ENCODE measurements around the gene STK10. TPM values are rescaled to one million over a fixed set of nuclear protein-coding genes. Genes with fewer than 3 reads are reported as not detected.

STK10 gene
- total RNA-seq, 1 experiment from 2014 or later, result 24.9 TPM

DNA sequence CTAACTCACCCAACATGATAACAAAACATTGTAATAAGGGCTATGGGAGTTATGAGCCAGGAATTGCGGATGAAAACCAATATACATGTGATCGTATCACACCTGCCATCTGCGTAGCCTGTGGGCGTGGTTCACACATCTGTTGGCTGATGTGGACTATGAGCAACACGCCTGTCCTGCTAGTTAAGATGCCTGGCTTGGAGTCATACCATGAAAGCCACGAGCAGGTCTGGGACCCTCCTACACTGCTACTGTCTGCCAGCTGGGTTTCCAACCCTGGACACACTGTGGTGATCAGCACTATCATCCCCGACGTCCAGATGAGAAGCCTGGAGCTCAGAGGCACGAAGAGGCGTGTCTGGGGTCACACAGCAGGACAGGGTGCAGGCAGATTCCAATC lies 40.2 kb downstream of the STK10 start:
- Histone ChIP-seq H3K9ac (ENCODE audit: low read length) (no peak overlapping the region), H3K9me2 (replicated peaks; ENCODE audit: insufficient read depth, low read length) (no peaks in the 10 kb centered on the region), H3K36me3 (ENCODE audit: insufficient read depth, low read length) (no peaks in the 10 kb centered on the region), H3K27ac (ENCODE audit: low read length) (no peak overlapping the region), H3K4me3 (ENCODE audit: low read length) (no peak overlapping the region), H2AFZ (ENCODE audit: low read length) (no peak overlapping the region), H3K27me3 (ENCODE audit: low read length) (no peaks in the 10 kb centered on the region), H3K4me2 (ENCODE audit: low read depth, low read length, poor library complexity, severe bottlenecking) (no peak overlapping the region), H4K20me1 (ENCODE audit: insufficient read depth, low read depth, low read length) (peaks cover 7% of the 10 kb centered on the region; the same call in 1 of the 2 replicates), H3K4me1 (ENCODE audit: low read length) (peaks cover 11% of the 10 kb centered on the region), H3K9me3 (ENCODE audit: low read length) (no peaks in the 10 kb centered on the region), H3K79me2 (ENCODE audit: low read length) (peaks cover 69% of the 10 kb centered on the region)
- no peak for DNase-seq

GRCh38 chr5:172146748-172147092 lies 41.3 kb downstream of the STK10 start:
- peaks cover 73% of the 10 kb centered on the region for H3K79me2 ChIP-seq (ENCODE audit: low read length)

DNA sequence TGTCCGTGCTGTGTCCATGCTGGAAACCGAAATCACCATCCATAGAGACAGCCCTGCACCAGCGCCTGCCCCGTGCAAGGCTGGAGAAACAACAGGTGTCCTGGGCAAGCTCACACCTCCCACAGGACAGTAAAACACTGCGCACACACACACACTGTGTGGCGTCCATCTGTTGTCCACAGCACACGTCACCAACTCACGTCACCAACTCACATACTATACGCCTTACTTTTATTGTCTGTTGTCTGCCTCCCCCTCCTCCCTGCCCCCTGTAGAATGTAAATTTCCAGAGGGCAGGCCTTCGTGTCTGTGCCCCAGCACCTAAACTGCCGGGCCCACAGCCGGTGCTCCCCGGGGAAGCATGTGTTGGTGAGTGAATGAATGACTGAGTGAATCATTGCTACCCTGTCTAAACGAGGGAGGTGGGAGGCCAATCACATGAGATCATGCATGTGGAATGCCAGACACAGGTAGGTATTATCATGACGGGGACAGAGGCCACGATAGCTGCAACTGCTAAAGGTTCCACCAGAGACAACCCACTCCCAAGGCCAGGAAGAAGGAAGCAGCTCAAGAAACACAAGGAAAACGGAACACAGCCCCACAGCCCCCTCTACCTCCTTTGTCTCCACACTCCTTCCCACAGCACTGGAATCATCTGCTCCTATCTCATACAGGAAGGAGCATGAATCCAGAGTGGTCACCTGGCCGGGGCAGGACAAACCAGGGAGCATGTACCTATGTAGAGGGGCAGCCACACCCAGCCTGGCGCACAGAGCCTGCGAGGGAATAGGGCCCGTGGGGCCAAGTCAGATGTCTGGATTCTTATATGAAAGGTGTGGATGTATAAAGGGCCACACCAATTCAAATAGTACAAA lies 41.9 kb downstream of the STK10 start:
- H3K9ac ChIP-seq (ENCODE audit: low read length), result no peak overlapping the region
- H3K79me2 ChIP-seq (ENCODE audit: low read length), result peaks cover 77% of the 10 kb centered on the region

More at GRCh38 chr5:172146748-172147092, 41.3 kb downstream of the STK10 start:
- Histone ChIP-seq H3K36me3 (ENCODE audit: insufficient read depth, low read length) (no peaks in the 10 kb centered on the region), H2AFZ (ENCODE audit: low read length) (no peak overlapping the region), H3K9me3 (ENCODE audit: low read length) (no peaks in the 10 kb centered on the region), H4K20me1 (ENCODE audit: insufficient read depth, low read depth, low read length) (peaks cover 7% of the 10 kb centered on the region; the same call in 1 of the 2 replicates), H3K4me1 (ENCODE audit: low read length) (peaks cover 11% of the 10 kb centered on the region), H3K27me3 (ENCODE audit: low read length) (no peaks in the 10 kb centered on the region), H3K9me2 (replicated peaks; ENCODE audit: insufficient read depth, low read length) (no peaks in the 10 kb centered on the region), H3K4me2 (ENCODE audit: low read depth, low read length, poor library complexity, severe bottlenecking) (no peak overlapping the region), H3K4me3 (ENCODE audit: low read length) (no peak overlapping the region), H3K27ac (ENCODE audit: low read length) (no peak overlapping the region), H3K9ac (ENCODE audit: low read length) (no peak overlapping the region)
- no peak for DNase-seq

GRCh38 chr5:172144931-172145869 lies 42.8 kb downstream of the STK10 start:
- no peaks in the 10 kb centered on the region for H3K36me3 ChIP-seq (ENCODE audit: insufficient read depth, low read length)

More for the DNA sequence above, 41.9 kb downstream of the STK10 start:
- DNase-seq, result no peak
- no peaks in the 10 kb centered on the region for H3K27me3 ChIP-seq (ENCODE audit: low read length)
- H4K20me1 ChIP-seq (ENCODE audit: insufficient read depth, low read depth, low read length), result peaks cover 7% of the 10 kb centered on the region; the same call in 1 of the 2 replicates
- H3K4me3 ChIP-seq (ENCODE audit: low read length), result no peak overlapping the region
- H3K27ac ChIP-seq (ENCODE audit: low read length), result no peak overlapping the region
- no peak overlapping the region for H2AFZ ChIP-seq (ENCODE audit: low read length)
- no peaks in the 10 kb centered on the region for H3K9me2 ChIP-seq (replicated peaks; ENCODE audit: insufficient read depth, low read length)
- no peaks in the 10 kb centered on the region for H3K36me3 ChIP-seq (ENCODE audit: insufficient read depth, low read length)
- H3K4me2 ChIP-seq (ENCODE audit: low read depth, low read length, poor library complexity, severe bottlenecking), result no peak overlapping the region
- no peaks in the 10 kb centered on the region for H3K9me3 ChIP-seq (ENCODE audit: low read length)
- H3K4me1 ChIP-seq (ENCODE audit: low read length), result peaks cover 11% of the 10 kb centered on the region

GRCh38 chr5:172144291-172144815 lies 43.7 kb downstream of the STK10 start:
- Histone ChIP-seq H3K4me1 (ENCODE audit: low read length) (peaks cover 11% of the 10 kb centered on the region), H3K9ac (ENCODE audit: low read length) (no peak overlapping the region)

More at GRCh38 chr5:172144931-172145869, 42.8 kb downstream of the STK10 start:
- no peak overlapping the region for H3K4me2 ChIP-seq (ENCODE audit: low read depth, low read length, poor library complexity, severe bottlenecking)
- H3K79me2 ChIP-seq (ENCODE audit: low read length), result peaks cover 75% of the 10 kb centered on the region
- H3K4me1 ChIP-seq (ENCODE audit: low read length), result peaks cover 11% of the 10 kb centered on the region
- no peak overlapping the region for H3K4me3 ChIP-seq (ENCODE audit: low read length)
- H2AFZ ChIP-seq (ENCODE audit: low read length), result no peak overlapping the region
- DNase-seq, result no peak
- H3K27ac ChIP-seq (ENCODE audit: low read length), result no peak overlapping the region
- no peaks in the 10 kb centered on the region for H3K27me3 ChIP-seq (ENCODE audit: low read length)
- no peak overlapping the region for H3K9ac ChIP-seq (ENCODE audit: low read length)
- H4K20me1 ChIP-seq (ENCODE audit: insufficient read depth, low read depth, low read length), result peaks cover 7% of the 10 kb centered on the region; the same call in 1 of the 2 replicates
- H3K9me2 ChIP-seq (replicated peaks; ENCODE audit: insufficient read depth, low read length), result no peaks in the 10 kb centered on the region
- H3K9me3 ChIP-seq (ENCODE audit: low read length), result no peaks in the 10 kb centered on the region

DNA sequence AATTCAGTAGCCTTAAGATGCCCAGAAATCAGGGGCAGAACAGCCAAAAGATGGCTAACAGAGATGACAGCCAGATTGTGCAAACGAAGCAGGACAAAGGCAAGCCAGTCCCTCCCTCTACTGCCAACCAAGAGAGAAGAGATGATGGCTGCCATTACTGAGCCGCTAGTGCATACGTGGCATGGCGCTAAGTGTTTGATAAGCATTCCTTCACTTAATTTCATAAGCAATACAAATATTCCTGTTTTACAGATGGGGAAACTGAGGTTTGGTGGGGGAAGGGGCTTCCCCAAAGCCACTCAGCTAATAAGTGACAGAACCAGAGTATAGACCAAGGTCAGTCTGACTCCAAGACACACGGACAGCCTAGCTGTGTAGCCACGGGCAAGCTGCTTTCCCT lies 44.1 kb downstream of the STK10 start:
- Histone ChIP-seq H3K9me2 (replicated peaks; ENCODE audit: insufficient read depth, low read length) (no peaks in the 10 kb centered on the region), H3K9me3 (ENCODE audit: low read length) (no peaks in the 10 kb centered on the region), H2AFZ (ENCODE audit: low read length) (no peak overlapping the region), H3K9ac (ENCODE audit: low read length) (no peak overlapping the region), H3K4me2 (ENCODE audit: low read depth, low read length, poor library complexity, severe bottlenecking) (no peak overlapping the region), H3K4me3 (ENCODE audit: low read length) (no peak overlapping the region), H3K4me1 (ENCODE audit: low read length) (peaks cover 11% of the 10 kb centered on the region), H3K27me3 (ENCODE audit: low read length) (no peaks in the 10 kb centered on the region), H3K27ac (ENCODE audit: low read length) (no peak overlapping the region), H4K20me1 (ENCODE audit: insufficient read depth, low read depth, low read length) (peaks cover 7% of the 10 kb centered on the region; the same call in 1 of the 2 replicates), H3K36me3 (ENCODE audit: insufficient read depth, low read length) (peaks cover 7% of the 10 kb centered on the region), H3K79me2 (ENCODE audit: low read length) (peaks cover 84% of the 10 kb centered on the region)
- DNase-seq, result no peak

More at GRCh38 chr5:172144291-172144815, 43.7 kb downstream of the STK10 start:
- Histone ChIP-seq H2AFZ (ENCODE audit: low read length) (no peak overlapping the region), H4K20me1 (ENCODE audit: insufficient read depth, low read depth, low read length) (peaks cover 7% of the 10 kb centered on the region; the same call in 1 of the 2 replicates), H3K4me2 (ENCODE audit: low read depth, low read length, poor library complexity, severe bottlenecking) (no peak overlapping the region), H3K9me3 (ENCODE audit: low read length) (no peaks in the 10 kb centered on the region), H3K79me2 (ENCODE audit: low read length) (peaks cover 82% of the 10 kb centered on the region), H3K36me3 (ENCODE audit: insufficient read depth, low read length) (peaks cover 3% of the 10 kb centered on the region; the same call in 1 of the 2 replicates), H3K9me2 (replicated peaks; ENCODE audit: insufficient read depth, low read length) (no peaks in the 10 kb centered on the region), H3K4me3 (ENCODE audit: low read length) (no peak overlapping the region), H3K27me3 (ENCODE audit: low read length) (no peaks in the 10 kb centered on the region), H3K27ac (ENCODE audit: low read length) (no peak overlapping the region)
- DNase-seq, result peak; percentile 53

DNA sequence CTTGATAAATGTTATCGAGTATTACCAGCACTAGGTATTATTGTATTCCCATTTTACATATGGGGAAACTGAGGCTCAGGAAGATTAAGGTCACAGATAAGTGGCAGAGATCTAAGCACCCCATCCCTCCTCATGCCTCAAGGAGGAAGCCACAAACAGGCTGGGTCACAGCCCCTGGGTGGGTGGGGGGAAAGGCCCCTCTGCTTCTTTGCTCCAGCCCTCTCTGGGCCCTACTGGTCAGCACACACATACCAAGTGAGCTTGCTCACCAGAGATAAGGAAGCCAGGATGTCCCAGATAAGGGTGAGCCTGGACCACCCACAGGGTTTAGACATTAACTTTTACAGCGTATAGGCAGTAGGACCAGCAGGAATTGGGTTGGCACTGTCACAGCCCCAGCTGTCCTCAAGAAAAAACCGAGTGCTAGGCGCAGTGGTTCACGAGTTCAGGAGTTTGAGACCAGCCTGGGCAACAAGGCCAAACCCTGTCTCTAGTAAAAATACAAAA lies 45.3 kb downstream of the STK10 start:
- H3K79me2 ChIP-seq (ENCODE audit: low read length), result peaks cover 84% of the 10 kb centered on the region
- no peak overlapping the region for H3K4me2 ChIP-seq (ENCODE audit: low read depth, low read length, poor library complexity, severe bottlenecking)
- peaks cover 7% of the 10 kb centered on the region; the same call in 1 of the 2 replicates for H4K20me1 ChIP-seq (ENCODE audit: insufficient read depth, low read depth, low read length)
- no peaks in the 10 kb centered on the region for H3K27me3 ChIP-seq (ENCODE audit: low read length)
- H2AFZ ChIP-seq (ENCODE audit: low read length), result no peak overlapping the region
- H3K9me3 ChIP-seq (ENCODE audit: low read length), result no peaks in the 10 kb centered on the region
- no peak overlapping the region for H3K9ac ChIP-seq (ENCODE audit: low read length)
- no peak overlapping the region for H3K4me3 ChIP-seq (ENCODE audit: low read length)
- H3K36me3 ChIP-seq (ENCODE audit: insufficient read depth, low read length), result peaks cover 7% of the 10 kb centered on the region
- peaks cover 11% of the 10 kb centered on the region for H3K4me1 ChIP-seq (ENCODE audit: low read length)
- no peak overlapping the region for H3K27ac ChIP-seq (ENCODE audit: low read length)
- DNase-seq, result no peak
- no peaks in the 10 kb centered on the region for H3K9me2 ChIP-seq (replicated peaks; ENCODE audit: insufficient read depth, low read length)
